GM12874 (cell line): ENCODE data around the gene ZNF415.

Experiments
- CTCF ChIP-seq: IDR thresholded peaks from 2 replicates; pipeline ENCODE4 v1.5.1; 2011; ENCODE audit warnings: low read depth, mild to moderate bottlenecking, control low read depth, low read length, moderate library complexity; ENCODE audit not compliant: insufficient read depth

The ZNF415 gene

GRCh38 chr19:53102206-53102755 lies 30.4 kb downstream of the ZNF415 start:
- TF ChIP-seq CTCF = no peak

- no peak for TF ChIP-seq CTCF
Measured at GRCh38 chr19:53101518-53101917, 31.2 kb downstream of the ZNF415 start.

GRCh38 chr19:53094754-53095575 lies 37.7 kb downstream of the ZNF415 start:
- TF ChIP-seq CTCF = no peak

GRCh38 chr19:53092723-53093122 lies 40.0 kb downstream of the ZNF415 start:
- TF ChIP-seq CTCF = no peak

- no peak for TF ChIP-seq CTCF
Measured at GRCh38 chr19:53091413-53092254, 41.1 kb downstream of the ZNF415 start.

GRCh38 chr19:53088091-53088490 lies 44.6 kb downstream of the ZNF415 start:
- TF ChIP-seq CTCF = no peak

GRCh38 chr19:53086949-53087348 lies 45.8 kb downstream of the ZNF415 start:
- no peak for TF ChIP-seq CTCF
